ENCODE results near the gene CKAP2.
A peak's percentile ranks its signal among the peaks of the same experiment; 100 is the strongest.
"Not testable (repeated sequence)": the region's sequence is repeated elsewhere in the genome, so short reads cannot be mapped to it uniquely, and the experiment has no call there.

The CKAP2 gene

GRCh38 chr13:52452470-52452869 is 2.8 kb upstream of the CKAP2 start:
- DNase-seq: no peak

DNA sequence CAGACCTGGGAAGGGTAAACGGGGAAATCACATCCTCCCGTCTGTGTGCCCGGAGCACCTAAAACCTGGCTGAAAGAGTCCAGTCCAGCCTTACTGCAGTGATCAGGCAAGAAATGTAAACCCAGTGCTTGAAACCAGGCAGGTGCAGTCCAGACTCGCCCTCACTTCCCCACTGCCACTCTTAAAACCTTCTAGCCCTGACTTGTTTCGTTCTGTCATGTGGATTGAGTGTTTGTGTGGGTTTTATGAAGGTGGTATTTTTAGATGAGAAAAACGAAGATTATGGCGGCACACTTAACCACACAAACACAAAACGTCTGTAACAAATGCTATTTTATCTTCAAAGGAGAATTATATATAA is 839 bp upstream of the CKAP2 start:
- peak; percentile 57 for DNase-seq

DNA sequence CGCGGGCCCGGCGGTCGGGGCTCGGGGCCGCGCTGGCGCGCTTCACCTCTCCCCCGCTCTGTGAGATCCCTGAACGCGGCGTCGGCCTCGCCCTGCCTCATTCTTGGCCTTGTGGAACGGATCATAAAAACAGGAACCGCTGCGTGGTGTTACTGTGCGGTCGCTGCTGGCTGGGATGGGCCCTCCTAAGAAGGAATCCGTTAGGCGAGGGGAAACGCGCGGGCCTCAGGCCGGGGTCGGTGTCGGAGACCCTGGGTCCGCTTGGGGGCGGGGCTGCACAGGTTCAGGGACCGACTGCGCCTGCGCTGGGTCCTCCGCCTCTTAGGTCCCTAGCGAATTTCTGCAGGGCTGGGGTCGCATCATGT is 381 bp downstream of the CKAP2 start:
- DNase-seq: peak; percentile 39

DNA sequence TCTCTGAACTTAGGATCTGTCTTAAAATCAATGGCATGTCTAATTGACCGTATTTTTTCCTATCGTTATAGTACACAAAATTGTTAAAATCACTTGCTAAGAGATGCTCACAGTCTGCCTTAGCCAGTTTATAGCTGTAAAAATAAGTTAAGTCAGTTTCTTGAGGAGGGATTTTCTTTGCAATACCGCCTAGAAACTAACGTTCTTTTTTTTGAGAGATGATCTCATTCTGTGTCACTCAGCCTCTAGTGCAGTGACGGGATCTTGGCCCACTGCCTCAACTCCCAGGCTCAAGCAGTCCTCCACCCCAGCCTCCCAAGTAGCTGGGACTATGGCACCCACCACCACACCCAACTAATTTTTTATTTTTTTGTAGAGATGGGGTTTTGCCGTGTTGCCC is 4.4 kb downstream of the CKAP2 start:
- DNase-seq: no peak

- DNase-seq: no peak
Observed at GRCh38 chr13:52461265-52461664, 6.0 kb downstream of the CKAP2 start.

GRCh38 chr13:52463526-52463925 is 8.2 kb downstream of the CKAP2 start:
- no peak for DNase-seq

- DNase-seq: not testable (repeated sequence)
Observed at GRCh38 chr13:52468487-52468886, 13.2 kb downstream of the CKAP2 start.

DNA sequence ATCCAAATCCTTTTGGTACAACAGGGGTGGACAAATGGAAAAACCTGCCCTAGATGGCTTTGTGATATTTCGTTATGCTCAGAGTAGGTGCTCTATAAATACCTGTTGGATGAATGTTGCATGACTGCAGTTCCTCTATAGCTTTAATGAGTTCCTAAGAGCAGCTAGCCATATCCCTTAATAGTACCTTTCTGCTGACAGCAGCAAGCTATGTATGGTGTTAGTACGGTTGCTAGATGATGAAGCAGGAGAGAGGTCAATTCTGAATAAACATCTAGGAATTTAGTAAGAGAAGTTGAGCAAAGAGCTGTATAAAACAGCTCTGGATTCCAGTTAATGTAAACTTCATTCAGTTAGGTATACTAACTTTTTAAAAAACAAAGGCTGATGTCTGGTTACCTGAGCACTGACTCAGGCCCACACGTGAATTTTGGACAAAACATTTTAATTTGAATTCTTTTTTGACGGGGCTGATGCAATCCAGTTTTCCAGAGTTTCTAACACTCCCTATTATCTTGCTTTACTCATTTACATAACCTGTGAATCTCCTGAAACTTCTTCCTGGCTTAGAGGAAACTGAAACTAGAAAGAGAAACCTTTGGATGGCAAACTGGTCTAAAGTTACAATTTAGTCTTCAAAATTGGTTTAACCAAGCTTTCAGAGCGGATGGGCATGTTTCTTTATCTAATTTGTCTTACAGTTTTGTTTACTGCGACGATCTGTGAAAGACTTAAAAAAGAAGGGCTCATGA is 25.6 kb downstream of the CKAP2 start:
- DNase-seq: not testable (repeated sequence)

DNA sequence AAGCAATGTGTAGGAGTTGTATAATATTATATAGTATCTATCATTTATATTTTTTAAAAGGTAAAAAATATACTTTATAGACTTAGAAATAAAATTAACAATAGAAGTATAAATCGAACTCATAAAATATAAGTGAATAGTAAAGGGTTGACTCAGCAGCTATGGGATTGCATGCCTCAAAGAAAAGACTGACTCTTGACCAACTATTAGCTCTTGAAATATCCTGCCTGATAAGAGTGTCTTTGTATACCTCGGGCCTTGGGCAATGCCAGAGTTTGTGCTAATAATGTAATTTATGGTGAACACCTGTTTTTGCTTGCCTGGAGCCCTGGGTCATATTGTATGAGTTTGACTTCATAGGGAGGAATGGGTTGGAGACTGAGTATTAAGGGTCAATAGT is 31.8 kb downstream of the CKAP2 start:
- DNase-seq: not testable (repeated sequence)

DNA sequence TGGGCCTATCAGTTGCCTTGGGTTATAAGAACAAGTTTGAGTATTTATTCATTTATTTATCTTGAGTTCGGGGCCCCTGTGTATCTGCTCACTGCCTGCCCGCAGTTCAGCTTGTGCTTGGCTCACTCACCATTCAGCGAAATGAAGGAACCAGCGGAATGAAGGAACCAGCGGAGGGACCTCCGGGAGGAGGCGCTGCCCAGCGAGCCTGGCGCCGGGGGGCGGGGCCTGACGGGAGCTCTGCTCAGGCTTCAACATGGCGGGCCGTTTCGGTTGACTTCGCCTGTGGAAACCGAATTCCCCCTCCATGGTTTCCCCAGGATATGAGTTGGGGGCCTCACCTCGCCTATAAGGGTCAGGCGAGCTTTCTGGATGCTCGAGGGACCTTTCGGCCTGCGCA is 33.5 kb downstream of the CKAP2 start:
- DNase-seq: not testable (repeated sequence)

DNA sequence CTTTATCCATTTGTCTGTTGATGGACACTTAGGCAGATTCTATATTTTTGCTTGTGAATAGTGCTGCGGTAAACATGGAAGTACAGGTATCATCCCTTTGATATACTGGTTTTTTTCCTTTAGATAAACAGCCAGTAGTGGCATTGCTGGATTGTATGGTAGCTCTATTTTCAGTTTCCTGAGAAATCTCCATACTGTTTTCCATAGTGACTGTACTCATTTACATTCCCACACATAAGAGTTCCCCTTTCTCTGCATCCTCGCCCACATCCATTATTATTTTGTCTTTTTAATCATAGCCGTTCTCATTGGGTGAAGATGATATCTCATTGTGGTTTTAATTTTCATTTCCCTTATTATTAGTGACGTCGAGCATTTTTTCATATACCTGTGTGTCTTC is 35.7 kb downstream of the CKAP2 start:
- DNase-seq: not testable (repeated sequence)

DNA sequence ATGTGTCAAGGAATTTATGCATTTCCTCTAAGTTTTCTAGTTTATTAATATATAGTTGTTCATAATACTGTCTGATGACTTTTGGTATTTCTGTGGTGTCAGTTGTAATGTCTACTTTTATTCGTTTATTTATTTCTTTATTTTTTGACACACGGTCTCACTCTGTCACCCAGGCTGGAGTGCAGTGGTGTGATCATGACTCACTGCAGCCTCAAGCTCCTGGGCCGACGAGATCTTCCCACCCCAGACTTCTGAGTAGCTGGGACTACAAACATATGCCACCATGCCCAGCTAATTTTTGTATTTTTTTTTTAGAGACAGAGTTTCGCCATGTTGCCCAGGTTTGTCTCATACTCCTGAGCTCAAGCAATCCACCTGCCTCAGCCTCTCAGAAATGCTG is 39.0 kb downstream of the CKAP2 start:
- not testable (repeated sequence) for DNase-seq

DNA sequence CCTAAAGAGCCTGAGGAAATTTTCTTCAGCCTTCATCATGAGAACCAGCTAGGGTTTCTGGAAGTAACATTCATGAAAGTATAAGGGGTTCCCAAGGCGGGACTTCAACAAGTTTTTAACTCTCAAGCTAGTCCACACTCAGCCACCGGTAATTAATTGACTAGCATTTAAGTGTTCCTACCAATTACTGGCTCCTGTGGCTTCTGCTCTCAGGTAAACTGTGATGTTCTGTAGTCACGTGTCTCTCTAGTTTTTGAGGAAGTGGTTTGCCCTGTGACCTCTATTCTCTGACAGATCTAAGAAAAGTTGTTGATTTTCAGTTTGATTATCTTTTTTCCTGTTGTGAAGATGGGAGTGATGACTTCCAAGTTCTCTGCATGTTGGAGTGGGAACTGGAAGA is 42.7 kb downstream of the CKAP2 start:
- not testable (repeated sequence) for DNase-seq

DNA sequence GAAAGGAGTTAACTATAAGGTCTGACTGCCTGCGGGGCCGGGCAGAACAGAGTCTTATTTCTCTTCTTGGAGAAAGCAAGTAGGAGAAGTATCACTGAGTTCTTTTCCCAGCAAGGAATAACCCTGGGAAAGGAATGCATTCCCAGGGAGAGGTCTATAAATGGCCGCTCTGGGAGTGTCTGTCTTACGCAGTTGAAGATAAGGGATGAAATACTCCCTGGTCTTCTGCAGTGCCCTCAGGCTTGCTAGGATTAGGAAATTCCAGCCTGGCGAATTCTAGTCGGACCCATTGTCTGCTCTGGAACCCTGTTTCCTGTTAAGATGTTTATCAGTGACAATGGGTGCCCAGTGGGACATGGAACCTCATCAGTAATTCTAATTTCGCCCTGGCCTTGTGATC is 47.0 kb downstream of the CKAP2 start:
- not testable (repeated sequence) for DNase-seq

DNA sequence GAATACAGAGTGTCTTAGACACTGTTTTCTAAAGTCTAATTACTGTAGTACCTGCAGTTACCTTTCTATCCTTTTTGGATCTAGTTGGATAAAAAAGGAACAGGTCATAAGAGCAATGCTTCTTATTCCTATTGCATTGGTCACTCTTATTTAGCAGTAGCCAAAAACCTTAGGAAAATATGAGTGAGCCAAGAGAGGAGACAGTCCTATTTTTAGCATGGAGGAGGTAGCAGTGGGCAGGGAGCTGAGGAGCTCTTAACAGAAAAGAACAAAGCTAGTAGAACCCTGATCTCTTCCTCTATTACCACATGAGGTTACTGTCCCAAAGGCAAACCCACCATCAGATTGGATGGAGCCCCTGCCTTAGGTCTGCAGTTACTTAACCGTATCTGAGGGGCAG is 50.6 kb downstream of the CKAP2 start:
- not testable (repeated sequence) for DNase-seq

- DNase-seq: not testable (repeated sequence)
Observed at GRCh38 chr13:52509532-52509931, 54.3 kb downstream of the CKAP2 start.

- not testable (repeated sequence) for DNase-seq
Observed at GRCh38 chr13:52510221-52510797, 55.0 kb downstream of the CKAP2 start.

- not testable (repeated sequence) for DNase-seq
Observed at GRCh38 chr13:52511598-52511997, 56.3 kb downstream of the CKAP2 start.

DNA sequence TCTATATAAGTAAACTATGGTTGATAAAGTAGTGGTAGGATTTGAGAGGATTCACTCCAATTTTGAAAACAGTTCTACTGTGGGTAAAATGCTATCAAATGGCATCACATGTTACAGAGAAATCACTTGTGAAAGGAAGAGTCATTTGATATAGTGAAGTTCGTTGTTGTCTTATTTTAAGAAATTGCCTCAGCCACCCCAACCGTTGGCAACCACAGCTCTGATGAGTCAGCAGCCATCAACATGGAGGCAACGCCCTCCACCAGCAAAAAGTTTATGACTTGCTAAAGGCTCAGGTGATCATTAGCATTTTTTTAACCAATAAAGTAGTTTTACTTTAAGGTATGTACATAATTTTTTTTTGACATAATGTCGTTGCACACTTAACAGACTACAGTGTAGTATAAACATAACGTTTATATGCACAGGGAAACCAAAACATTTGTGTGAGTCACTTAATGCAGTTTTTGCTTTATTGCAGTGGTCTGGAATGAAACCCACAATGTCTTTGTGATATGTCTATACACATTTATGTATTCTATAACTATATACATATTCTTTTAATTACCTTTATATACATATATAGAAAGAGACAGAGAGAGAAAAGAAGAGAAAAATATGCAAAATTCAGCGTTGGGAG is 58.8 kb downstream of the CKAP2 start:
- not testable (repeated sequence) for DNase-seq

GRCh38 chr13:52523323-52523722 is 68.0 kb downstream of the CKAP2 start:
- DNase-seq: not testable (repeated sequence)

Measured in DMS153 (cell line).